SK-N-SH (cell line): ENCODE data around the gene UNC93A.

Experiments used
- CHD2 ChIP-seq: fragments of 150-350 bp; IDR thresholded peaks from 2 replicates; pipeline ENCODE4 v1.6.1; 2018; ENCODE audit warnings: low read length; ENCODE audit not compliant: partially characterized antibody
- NFIC ChIP-seq: IDR thresholded peaks from 2 replicates; pipeline ENCODE4 v1.4.0; 2012; ENCODE audit warnings: borderline replicate concordance
- TF ChIP-seq, protein P1 (sequence below): fragments of 200-600 bp; sonication (generic); IDR thresholded peaks from 2 replicates; pipeline ENCODE4 v1.6.1; 2017; ENCODE audit warnings: antibody characterized with exemption, mild to moderate bottlenecking, moderate library complexity

- TF ChIP-seq, protein P1, sequence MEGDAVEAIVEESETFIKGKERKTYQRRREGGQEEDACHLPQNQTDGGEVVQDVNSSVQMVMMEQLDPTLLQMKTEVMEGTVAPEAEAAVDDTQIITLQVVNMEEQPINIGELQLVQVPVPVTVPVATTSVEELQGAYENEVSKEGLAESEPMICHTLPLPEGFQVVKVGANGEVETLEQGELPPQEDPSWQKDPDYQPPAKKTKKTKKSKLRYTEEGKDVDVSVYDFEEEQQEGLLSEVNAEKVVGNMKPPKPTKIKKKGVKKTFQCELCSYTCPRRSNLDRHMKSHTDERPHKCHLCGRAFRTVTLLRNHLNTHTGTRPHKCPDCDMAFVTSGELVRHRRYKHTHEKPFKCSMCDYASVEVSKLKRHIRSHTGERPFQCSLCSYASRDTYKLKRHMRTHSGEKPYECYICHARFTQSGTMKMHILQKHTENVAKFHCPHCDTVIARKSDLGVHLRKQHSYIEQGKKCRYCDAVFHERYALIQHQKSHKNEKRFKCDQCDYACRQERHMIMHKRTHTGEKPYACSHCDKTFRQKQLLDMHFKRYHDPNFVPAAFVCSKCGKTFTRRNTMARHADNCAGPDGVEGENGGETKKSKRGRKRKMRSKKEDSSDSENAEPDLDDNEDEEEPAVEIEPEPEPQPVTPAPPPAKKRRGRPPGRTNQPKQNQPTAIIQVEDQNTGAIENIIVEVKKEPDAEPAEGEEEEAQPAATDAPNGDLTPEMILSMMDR, result no peak
- no peak for TF ChIP-seq NFIC
- no peak for TF ChIP-seq CHD2
Observed at GRCh38 chr6:167270499-167271311, 20.4 kb upstream of the UNC93A start.
